Esophagus squamous epithelium (tissue), 4 donors: Measurements from ENCODE around the gene NPPA.

Source experiments
- POLR2A ChIP-seq, 4 donors: fragments of 450-650 bp; IDR thresholded peaks; one replicate each; pipeline ENCODE4 v1.6.1; 2017; ENCODE audit warnings: antibody characterized with exemption in 4 of 4, mild to moderate bottlenecking in 4 of 4, moderate library complexity in 3 of 4
- TF ChIP-seq, protein P1 (sequence below), 6 experiments: fragments of 450-650 bp in 4 of 6; fragments of 200-600 bp in 2 of 6; sonication (generic) in 2 of 6; IDR thresholded peaks; one replicate each; pipeline ENCODE4 v1.5.1; 2016 to 2019; ENCODE audit warnings: antibody characterized with exemption in 6 of 6, mild to moderate bottlenecking in 4 of 6, moderate library complexity in 4 of 6

- TF ChIP-seq, protein P1, sequence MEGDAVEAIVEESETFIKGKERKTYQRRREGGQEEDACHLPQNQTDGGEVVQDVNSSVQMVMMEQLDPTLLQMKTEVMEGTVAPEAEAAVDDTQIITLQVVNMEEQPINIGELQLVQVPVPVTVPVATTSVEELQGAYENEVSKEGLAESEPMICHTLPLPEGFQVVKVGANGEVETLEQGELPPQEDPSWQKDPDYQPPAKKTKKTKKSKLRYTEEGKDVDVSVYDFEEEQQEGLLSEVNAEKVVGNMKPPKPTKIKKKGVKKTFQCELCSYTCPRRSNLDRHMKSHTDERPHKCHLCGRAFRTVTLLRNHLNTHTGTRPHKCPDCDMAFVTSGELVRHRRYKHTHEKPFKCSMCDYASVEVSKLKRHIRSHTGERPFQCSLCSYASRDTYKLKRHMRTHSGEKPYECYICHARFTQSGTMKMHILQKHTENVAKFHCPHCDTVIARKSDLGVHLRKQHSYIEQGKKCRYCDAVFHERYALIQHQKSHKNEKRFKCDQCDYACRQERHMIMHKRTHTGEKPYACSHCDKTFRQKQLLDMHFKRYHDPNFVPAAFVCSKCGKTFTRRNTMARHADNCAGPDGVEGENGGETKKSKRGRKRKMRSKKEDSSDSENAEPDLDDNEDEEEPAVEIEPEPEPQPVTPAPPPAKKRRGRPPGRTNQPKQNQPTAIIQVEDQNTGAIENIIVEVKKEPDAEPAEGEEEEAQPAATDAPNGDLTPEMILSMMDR (IDR thresholded peaks at IDR 0.05): no peak
- TF ChIP-seq POLR2A (IDR thresholded peaks at IDR 0.05): peak in 2 of 4 donors; percentile 93 to 98
Measured at GRCh38 chr1:11805422-11806306, 41.9 kb downstream of the NPPA start, which contains the start of the genes CLCN6 and MTHFR.
